ENCODE data around the gene LUZP4. TPM values are rescaled to one million over a fixed set of nuclear protein-coding genes. Genes with fewer than 3 reads are reported as not detected.
"Not testable (repeated sequence)": the region's sequence is repeated elsewhere in the genome, so short reads cannot be mapped to it uniquely, and the experiment has no call there.

LUZP4 gene
- total and polyA plus RNA-seq, 8 donors: not detected

DNA sequence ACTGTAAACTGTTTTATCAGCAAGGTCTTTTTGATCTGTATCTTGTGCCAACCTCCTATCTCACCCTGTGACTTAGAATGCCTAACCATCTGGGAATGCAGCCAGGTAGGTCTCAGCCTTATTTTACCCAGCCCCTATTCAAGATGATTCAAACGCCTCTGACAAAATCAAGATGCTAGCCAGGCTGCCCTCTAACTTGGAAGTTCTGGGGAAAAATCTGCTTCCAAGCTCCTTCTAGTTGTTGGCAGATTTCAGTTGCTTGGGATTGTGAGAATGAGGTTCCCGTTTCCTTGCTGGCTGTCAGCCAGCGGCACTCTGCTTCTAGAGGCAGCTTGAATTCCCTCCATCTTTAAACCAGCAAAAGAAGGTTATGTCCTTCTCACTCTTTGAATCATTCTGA is 34.7 kb downstream of the LUZP4 start:
- DNase-seq: peak; percentile 52 to 59
- peaks cover 0 to 5% (median 2%) of the 10 kb centered on the region in 4 donors for H3K4me1 ChIP-seq
- no peaks in the 10 kb centered on the region for H3K9me3 ChIP-seq
- TF ChIP-seq, protein P1, sequence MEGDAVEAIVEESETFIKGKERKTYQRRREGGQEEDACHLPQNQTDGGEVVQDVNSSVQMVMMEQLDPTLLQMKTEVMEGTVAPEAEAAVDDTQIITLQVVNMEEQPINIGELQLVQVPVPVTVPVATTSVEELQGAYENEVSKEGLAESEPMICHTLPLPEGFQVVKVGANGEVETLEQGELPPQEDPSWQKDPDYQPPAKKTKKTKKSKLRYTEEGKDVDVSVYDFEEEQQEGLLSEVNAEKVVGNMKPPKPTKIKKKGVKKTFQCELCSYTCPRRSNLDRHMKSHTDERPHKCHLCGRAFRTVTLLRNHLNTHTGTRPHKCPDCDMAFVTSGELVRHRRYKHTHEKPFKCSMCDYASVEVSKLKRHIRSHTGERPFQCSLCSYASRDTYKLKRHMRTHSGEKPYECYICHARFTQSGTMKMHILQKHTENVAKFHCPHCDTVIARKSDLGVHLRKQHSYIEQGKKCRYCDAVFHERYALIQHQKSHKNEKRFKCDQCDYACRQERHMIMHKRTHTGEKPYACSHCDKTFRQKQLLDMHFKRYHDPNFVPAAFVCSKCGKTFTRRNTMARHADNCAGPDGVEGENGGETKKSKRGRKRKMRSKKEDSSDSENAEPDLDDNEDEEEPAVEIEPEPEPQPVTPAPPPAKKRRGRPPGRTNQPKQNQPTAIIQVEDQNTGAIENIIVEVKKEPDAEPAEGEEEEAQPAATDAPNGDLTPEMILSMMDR (IDR thresholded peaks at IDR 0.05): no peak
- TF ChIP-seq POLR2AphosphoS5 (IDR thresholded peaks at IDR 0.05) (no peak), EP300 (IDR thresholded peaks at IDR 0.05) (no peak), POLR2A (IDR thresholded peaks at IDR 0.05) (no peak)
- no peak overlapping the region for H3K4me3 ChIP-seq
- H3K27ac ChIP-seq: no peak overlapping the region
- intact Hi-C loops (cut with DNase I; ENCODE audit: low total_unique reads): no loop called here
- no peaks in the 10 kb centered on the region for H3K36me3 ChIP-seq
- WGBS, 5 donors: 11 to 35% (median 18%) methylated on average over 3 of the region's 3 CpGs
- H3K27me3 ChIP-seq: peaks cover 0 to 4% (median 0%) of the 10 kb centered on the region in 3 donors

DNA sequence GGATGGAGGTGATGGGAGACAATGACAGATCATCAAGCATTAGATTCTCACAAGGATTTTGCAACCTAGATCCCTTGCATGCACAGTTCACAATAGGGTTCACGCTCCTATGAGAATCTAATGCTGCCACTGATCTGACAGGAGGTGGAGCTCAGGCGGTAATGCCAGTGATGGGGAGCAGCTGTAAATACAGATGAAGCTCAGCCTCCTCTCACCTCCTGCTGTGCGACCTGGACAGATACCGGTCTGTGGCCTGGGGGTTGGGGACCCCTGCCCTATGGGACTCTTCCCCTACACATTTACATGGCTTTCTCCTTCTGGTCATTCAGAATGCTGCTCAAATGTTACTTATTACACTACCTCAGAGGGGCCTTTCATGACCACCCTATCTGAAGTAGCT is 39.8 kb downstream of the LUZP4 start:
- H3K36me3 ChIP-seq; DNase-seq; H3K4me3 ChIP-seq; H3K9me3 ChIP-seq; H3K27me3 ChIP-seq; H3K27ac ChIP-seq; intact Hi-C loops (cut with DNase I; ENCODE audit: low total_unique reads): not testable (repeated sequence)
- H3K4me1 ChIP-seq: peaks cover 0 to 10% (median 0%) of the 10 kb centered on the region in 4 donors
- WGBS, 5 donors: 43 to 80% (median 67%) methylated on average over 4 of the region's 4 CpGs

DNA sequence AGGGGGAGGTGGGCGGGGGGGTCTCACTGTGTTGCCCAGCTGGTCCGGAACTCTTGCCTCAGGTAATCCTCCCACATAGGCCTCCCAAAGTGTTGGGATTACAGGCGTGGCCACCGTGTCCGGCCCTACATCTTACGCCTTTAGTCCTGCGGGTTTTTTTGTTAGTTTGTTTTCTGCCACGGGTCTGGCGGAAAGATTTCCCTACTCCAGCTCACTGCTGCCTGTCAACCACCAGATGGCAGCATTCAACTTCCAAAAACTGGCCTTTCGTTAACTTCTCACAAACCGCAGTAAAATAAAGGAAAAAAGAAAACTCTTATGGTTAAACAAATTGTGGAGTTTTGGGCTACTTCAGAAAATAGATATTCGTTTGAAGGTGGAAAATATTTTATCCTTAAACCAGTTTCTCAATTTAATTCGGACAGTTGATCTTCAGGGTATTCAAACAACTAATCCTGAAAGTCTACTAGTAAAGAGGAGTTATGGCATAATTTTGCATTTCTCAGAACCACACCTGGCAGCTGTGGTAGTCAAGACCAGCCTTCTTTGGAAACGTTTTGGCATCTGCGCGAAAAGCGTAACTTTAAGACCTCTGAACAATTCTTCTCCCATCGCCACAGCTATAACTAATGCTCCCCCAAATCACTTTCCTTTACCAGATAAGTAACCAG is 41.1 kb downstream of the LUZP4 start:
- Histone ChIP-seq H3K27me3 (peaks cover 0 to 9% (median 0%) of the 10 kb centered on the region in 3 donors), H3K9me3 (no peaks in the 10 kb centered on the region), H3K36me3 (no peaks in the 10 kb centered on the region), H3K27ac (no peak overlapping the region), H3K4me1 (peaks cover 0 to 8% (median 0%) of the 10 kb centered on the region in 4 donors), H3K4me3 (peak overlapping the region in 2 of 4 donors; percentile 15 to 16)
- no peak for TF ChIP-seq POLR2AphosphoS5 (IDR thresholded peaks at IDR 0.05)
- TF ChIP-seq, protein P1 (IDR thresholded peaks at IDR 0.05): peak in 5 of 7 experiments; percentile 30 to 86 (median 83)
- WGBS, 5 donors: 16 to 19% (median 18%) methylated on average over 18 of the region's 18 CpGs
- peak in 1 of 2 donors; percentile 89 for DNase-seq
- intact Hi-C loops (cut with DNase I; ENCODE audit: low total_unique reads): loop anchor here (5.0 kb wide), 1 partner anchor 312 kb away; no protein-coding TSS in a partner anchor

DNA sequence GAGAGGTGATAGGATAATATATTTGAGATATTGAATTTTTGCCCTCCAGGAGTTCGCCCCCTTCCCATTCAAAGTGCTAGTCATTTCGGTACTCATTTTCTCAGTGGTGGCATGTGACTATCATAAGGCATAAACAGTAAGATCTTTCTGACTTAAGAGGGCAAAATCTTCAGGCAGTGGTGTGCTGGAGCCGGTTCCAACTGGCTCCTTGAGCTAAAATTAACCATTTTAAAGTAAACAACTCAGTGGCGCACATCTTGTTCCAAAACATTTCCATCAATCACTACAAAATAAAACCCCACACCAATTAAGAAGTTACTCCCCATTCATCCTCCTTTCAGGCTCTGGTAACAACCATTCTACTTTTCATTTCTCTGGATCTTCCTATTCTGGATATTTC is 43.3 kb downstream of the LUZP4 start:
- Histone ChIP-seq H3K4me3 (no peak overlapping the region), H3K27me3 (peaks cover 0 to 9% (median 0%) of the 10 kb centered on the region in 3 donors), H3K36me3 (no peaks in the 10 kb centered on the region), H3K27ac (no peak overlapping the region), H3K4me1 (peaks cover 0 to 8% (median 0%) of the 10 kb centered on the region in 4 donors), H3K9me3 (no peaks in the 10 kb centered on the region)
- DNase-seq: no peak
- TF ChIP-seq, protein P1 (IDR thresholded peaks at IDR 0.05): no peak
- no peak for TF ChIP-seq POLR2AphosphoS5 (IDR thresholded peaks at IDR 0.05)
- TF ChIP-seq EP300 (IDR thresholded peaks at IDR 0.05): no peak
- no peak for TF ChIP-seq POLR2A (IDR thresholded peaks at IDR 0.05)
- WGBS, 5 donors: 35 to 81% (median 50%) methylated on average over 4 of the region's 4 CpGs
- intact Hi-C loops (cut with DNase I; ENCODE audit: low total_unique reads): loop anchor here (5.0 kb wide), 1 partner anchor 309 kb away; no protein-coding TSS in a partner anchor

DNA sequence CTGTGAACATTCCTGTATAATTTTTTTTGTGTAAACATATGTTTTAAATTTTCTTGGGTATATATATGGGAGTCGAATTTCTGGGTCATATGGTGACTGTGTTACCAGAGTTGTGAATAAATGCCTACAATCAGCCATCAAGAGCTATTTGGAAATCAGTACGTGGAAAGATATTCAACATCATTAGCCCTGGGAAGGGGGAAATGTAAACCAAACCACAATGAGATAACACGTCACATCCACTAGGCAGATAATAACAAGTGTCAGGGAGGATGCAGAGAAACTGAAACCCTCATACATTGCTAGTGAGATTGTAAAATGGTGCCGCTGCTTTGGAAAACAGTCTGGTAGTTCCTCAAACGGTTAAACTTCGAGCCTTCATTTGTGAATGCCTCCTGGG is 43.9 kb downstream of the LUZP4 start:
- H3K9me3 ChIP-seq: no peaks in the 10 kb centered on the region
- no peak for DNase-seq
- H3K27me3 ChIP-seq: peaks cover 0 to 9% (median 0%) of the 10 kb centered on the region in 3 donors
- no peak overlapping the region for H3K4me3 ChIP-seq
- WGBS, 5 donors: 47 to 79% (median 60%) methylated on average over 6 of the region's 6 CpGs
- H3K27ac ChIP-seq: no peak overlapping the region
- intact Hi-C loops (cut with DNase I; ENCODE audit: low total_unique reads): loop anchor here (5.0 kb wide), 1 partner anchor 309 kb away; no protein-coding TSS in a partner anchor
- peaks cover 0 to 8% (median 0%) of the 10 kb centered on the region in 4 donors for H3K4me1 ChIP-seq
- TF ChIP-seq POLR2AphosphoS5 (IDR thresholded peaks at IDR 0.05) (no peak), EP300 (IDR thresholded peaks at IDR 0.05) (no peak), POLR2A (IDR thresholded peaks at IDR 0.05) (no peak)
- TF ChIP-seq, protein P1 (IDR thresholded peaks at IDR 0.05): no peak
- H3K36me3 ChIP-seq: no peaks in the 10 kb centered on the region

All from stomach (tissue), 9 donors.